GM18517 (cell line): ENCODE measurements around the gene WDR5.

ENCODE experiments used
- ATAC-seq: cut with Tn5 transposase; IDR thresholded peaks from one replicate; pipeline ENCODE4 v1.9.1; 2021; ENCODE audit warnings: mild to moderate bottlenecking, moderate library complexity; ENCODE audit not compliant: unreplicated experiment

The WDR5 gene

GRCh38 chr9:134205672-134206310 lies 69.9 kb downstream of the WDR5 start:
- ATAC-seq = no peak

GRCh38 chr9:134206311-134207300 lies 70.7 kb downstream of the WDR5 start:
- ATAC-seq = no peak

GRCh38 chr9:134208310-134208841 lies 72.5 kb downstream of the WDR5 start:
- ATAC-seq = no peak

- ATAC-seq = no peak
Observed at GRCh38 chr9:134208981-134209725, 73.3 kb downstream of the WDR5 start.
